GM12878 (cell line): ENCODE measurements around the gene EDN3. TPM values are rescaled to one million over a fixed set of nuclear protein-coding genes. Genes with fewer than 3 reads are reported as not detected.

Experiments
- ATAC-seq: fragments of 200-7000 bp; cut with Tn5 transposase; 3 replicates; pipeline ENCODE4 v1.9.1; 2020; ENCODE audit warnings: mild to moderate bottlenecking, moderate library complexity
- BruUV-seq: library from RNA; stranded (reverse); fragments of 400-500 nt; replicated peaks from 2 replicates; lab custom pipeline; 2021; lab: Mats Ljungman, UMichigan
- CTCF ChIA-PET: fragments of 300-600 bp; sonication (Branson Sonifier 250); formaldehyde crosslinking; extraction: SDS; loops from one replicate; lab custom pipeline; 2021; ENCODE audit warnings: inconsistent platforms; lab: Yijun Ruan, JAX
- POLR2A ChIA-PET: fragments of 350-600 bp; formaldehyde crosslinking; extraction: SDS; loops from one replicate; lab custom pipeline; 2021; ENCODE audit warnings: inconsistent platforms; lab: Charles Lee
- RAD21 ChIA-PET: fragments of 300-600 bp; sonication (Branson Sonifier 250); formaldehyde crosslinking; loops from one replicate; lab custom pipeline; 2023; ENCODE audit warnings: antibody characterized with exemption; ENCODE audit not compliant: unreplicated experiment; lab: Charles Lee
- SMC1A ChIA-PET: fragments of 300-600 bp; sonication (Branson Sonifier 250); formaldehyde crosslinking; loops from one replicate; lab custom pipeline; 2023; ENCODE audit not compliant: unreplicated experiment, uncharacterized antibody; lab: Charles Lee
- DNase-seq: peaks from one replicate; pipeline ENCODE4 v3.0.0-alpha.2; 2011; ENCODE audit warnings: low read depth, low spot score
- FAIRE-seq: peaks from 3 replicates; lab custom pipeline; 2011; peaks lifted over from hg19 to GRCh38; lab: Jason Lieb, UNC
- H2AFZ ChIP-seq: 2 replicates; pipeline ENCODE4 v1.6.0; 2011; ENCODE audit warnings: low read depth, low read length, control low read depth; ENCODE audit not compliant: control insufficient read depth
- H3K27ac ChIP-seq: 2 replicates; pipeline ENCODE4 v1.5.1; 2011; ENCODE audit warnings: control low read depth; ENCODE audit not compliant: control insufficient read depth, insufficient read depth
- H3K27me3 ChIP-seq, 2 experiments: replicated peaks in 1 of 2; 2 replicates each; pipeline versions ENCODE4 v1.6.0 to v1.6.1; 2011; ENCODE audit warnings: low read length in 1 of 2; ENCODE audit not compliant: control insufficient read depth in 2 of 2, insufficient read depth in 2 of 2
- H3K36me3 ChIP-seq, 2 experiments: 2 replicates each; pipeline ENCODE4 v1.5.1; 2011; ENCODE audit warnings: low read length in 1 of 2; ENCODE audit not compliant: control insufficient read depth in 2 of 2, insufficient read depth in 2 of 2
- H3K4me1 ChIP-seq: 2 replicates; pipeline ENCODE4 v1.6.1; 2011; ENCODE audit warnings: mild to moderate bottlenecking, low read length, moderate library complexity, mixed read lengths; ENCODE audit not compliant: control insufficient read depth, insufficient read depth
- H3K4me2 ChIP-seq: 2 replicates; pipeline ENCODE4 v1.6.0; 2011; ENCODE audit warnings: control low read depth; ENCODE audit not compliant: control insufficient read depth, insufficient read depth
- H3K4me3 ChIP-seq: fragments of 200-600 bp; sonication (generic); 2 replicates; pipeline ENCODE4 v1.5.1; 2016
- H3K79me2 ChIP-seq: 2 replicates; pipeline ENCODE4 v1.6.0; 2011; ENCODE audit warnings: low read length; ENCODE audit not compliant: control insufficient read depth, insufficient read depth
- H3K9ac ChIP-seq: 2 replicates; pipeline ENCODE4 v1.8.0; 2011; ENCODE audit warnings: low read length, control low read depth, mixed read lengths; ENCODE audit not compliant: control insufficient read depth, insufficient read depth
- H3K9me3 ChIP-seq: replicated peaks from 3 replicates; pipeline ENCODE4 v1.5.1; 2011; ENCODE audit warnings: mild to moderate bottlenecking, low read length; ENCODE audit not compliant: control insufficient read depth, insufficient read depth
- H4K20me1 ChIP-seq: 2 replicates; pipeline ENCODE4 v1.6.0; 2011; ENCODE audit not compliant: control insufficient read depth, insufficient read depth
- CHD4 ChIP-seq: fragments of 200-600 bp; sonication (generic); IDR thresholded peaks from 2 replicates; pipeline ENCODE4 v1.6.1; 2016; ENCODE audit warnings: mild to moderate bottlenecking
- CUX1 ChIP-seq: IDR thresholded peaks from 2 replicates; pipeline ENCODE4 v1.6.1; 2012; ENCODE audit warnings: improper control_type of control experiment, low read depth, low read length; ENCODE audit not compliant: insufficient replicate concordance
- NFYA ChIP-seq: IDR thresholded peaks from 2 replicates; pipeline ENCODE4 v1.6.1; 2011; ENCODE audit warnings: low read depth, mild to moderate bottlenecking, low read length, improper control_type of control experiment, borderline replicate concordance
- PAX5 ChIP-seq: IDR thresholded peaks from 2 replicates; pipeline ENCODE4 v1.6.1; 2011; ENCODE audit warnings: low read depth, low read length, borderline replicate concordance
- PML ChIP-seq: IDR thresholded peaks from 2 replicates; pipeline ENCODE4 v1.6.1; 2012; ENCODE audit warnings: low read length, inconsistent platforms
- RFX5 ChIP-seq: IDR thresholded peaks from 2 replicates; pipeline ENCODE4 v1.6.1; 2011; ENCODE audit warnings: low read depth, low read length, improper control_type of control experiment
- SREBF1 ChIP-seq: IDR thresholded peaks from 2 replicates; pipeline ENCODE4 v1.6.1; 2012; ENCODE audit warnings: mild to moderate bottlenecking, low read length
- WRNIP1 ChIP-seq: IDR thresholded peaks from 2 replicates; pipeline ENCODE4 v1.6.1; 2011; ENCODE audit warnings: low read depth, low read length, improper control_type of control experiment, borderline replicate concordance
- ZBED1 ChIP-seq: IDR thresholded peaks from 2 replicates; pipeline ENCODE4 v1.6.1; 2016; ENCODE audit warnings: borderline replicate concordance
- WGBS: methylation state at CpG from one replicate; pipeline ENCODE4 v1.1.6; 2016; ENCODE audit warnings: low lambda C conversion rate; ENCODE audit not compliant: insufficient replicate concordance, insufficient coverage; ENCODE audit errors: missing lambda C conversion rate; 5-methylcytosine and 5-hydroxymethylcytosine counted together
- in situ Hi-C: fragments of 300-500 bp; cut with MboI; formaldehyde crosslinking; loops from 9 replicates; pipeline ENCODE4 v1.14.3; 2018; ENCODE audit warnings: mixed read lengths
- intact Hi-C: fragments of 100-400 bp; cut with micrococcal nuclease; formaldehyde crosslinking; loops from one replicate; pipeline ENCODE4 v1.14.2; 2022; ENCODE audit not compliant: unreplicated experiment
- polyA plus RNA-seq, 11 experiments: library from polyadenylated mRNA; depleted of rRNA in 4 of 11; unstranded in 6 of 11; stranded (reverse) in 5 of 11; fragments of >200 nt; fragmentation: Nextera tagmentation in 4 of 11; fragmentation: Illumina TruSeq in 1 of 11; extraction: Ambion mirVana in 4 of 11; extraction: Trizol in 1 of 11; gene quantifications; 1 replicate in 1 of 11; 2 replicates in 10 of 11; pipeline versions ENCODE4 v1.2.1 to v1.2.3, GENCODE V29; 2011 to 2016; ENCODE audit warnings: inconsistent platforms in 2 of 11, missing spikeins in 2 of 11, low read depth in 1 of 11
- total RNA-seq, 4 experiments: library from RNA; depleted of rRNA in 3 of 4; stranded (reverse); fragments of >200 nt in 3 of 4; fragmentation: Illumina TruSeq in 1 of 4; extraction: Trizol in 1 of 4; gene quantifications; 2 replicates each; pipeline versions ENCODE4 v1.2.1 to v1.2.3, GENCODE V29; 2013 to 2021
- TF ChIP-seq, protein P1 (sequence below): fragments of 450-650 bp; IDR thresholded peaks from 2 replicates; pipeline ENCODE4 v1.6.1; 2014; ENCODE audit warnings: mild to moderate bottlenecking

EDN3 gene
- total and polyA plus RNA-seq, 10 of the 15 experiments (the other 5 are each of a cell fraction or from before 2014, with no cell fraction given): not detected

DNA sequence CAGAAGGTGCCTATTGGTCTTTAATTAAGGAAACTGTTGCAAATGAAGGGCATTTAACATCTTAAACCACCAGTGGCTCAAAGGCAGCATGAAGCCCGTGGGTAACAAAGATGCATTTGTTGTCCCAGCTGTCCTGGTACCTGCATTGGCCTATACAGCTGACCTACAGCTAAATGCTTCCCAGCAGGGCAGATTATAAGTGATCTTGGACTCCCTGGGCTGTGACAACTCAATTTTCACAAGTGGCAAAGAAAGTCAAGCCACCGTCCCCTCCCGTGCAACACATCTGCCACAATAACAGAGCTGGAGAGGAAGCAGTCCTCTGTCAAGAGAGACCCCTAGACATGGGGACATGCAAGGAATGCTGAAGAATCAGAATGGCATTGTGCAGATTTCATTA lies 31.5 kb upstream of the EDN3 start (continued):
- TF ChIP-seq, protein P1, sequence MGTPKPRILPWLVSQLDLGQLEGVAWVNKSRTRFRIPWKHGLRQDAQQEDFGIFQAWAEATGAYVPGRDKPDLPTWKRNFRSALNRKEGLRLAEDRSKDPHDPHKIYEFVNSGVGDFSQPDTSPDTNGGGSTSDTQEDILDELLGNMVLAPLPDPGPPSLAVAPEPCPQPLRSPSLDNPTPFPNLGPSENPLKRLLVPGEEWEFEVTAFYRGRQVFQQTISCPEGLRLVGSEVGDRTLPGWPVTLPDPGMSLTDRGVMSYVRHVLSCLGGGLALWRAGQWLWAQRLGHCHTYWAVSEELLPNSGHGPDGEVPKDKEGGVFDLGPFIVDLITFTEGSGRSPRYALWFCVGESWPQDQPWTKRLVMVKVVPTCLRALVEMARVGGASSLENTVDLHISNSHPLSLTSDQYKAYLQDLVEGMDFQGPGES: no peak
- TF ChIP-seq SREBF1: no peak

- no peaks in the 10 kb centered on the region for H4K20me1 ChIP-seq
These were observed 30.9 kb upstream of the EDN3 start for GRCh38 chr20:59269411-59270025.

GRCh38 chr20:59270380-59270779 lies 30.0 kb upstream of the EDN3 start:
- no peak overlapping the region for H2AFZ ChIP-seq
- no peak overlapping the region for H3K27ac ChIP-seq
- no TSS peak for BruUV-seq
- H3K36me3 ChIP-seq: no peaks in the 10 kb centered on the region
- no peaks in the 10 kb centered on the region for H4K20me1 ChIP-seq
- no peak overlapping the region for H3K4me3 ChIP-seq
- ATAC-seq (no peak), DNase-seq (no peak), FAIRE-seq (no peak)
- intact Hi-C loops: no loop called here
- 51% methylated on average over 3 of the region's 3 CpGs for WGBS
- CTCF ChIA-PET: no interaction called here
- SMC1A ChIA-PET: interaction anchor here (0.6 kb wide), 1 partner anchor 181 kb away, joined by 3 read pairs; no protein-coding TSS in a partner anchor
- in situ Hi-C loops: no loop called here
- peaks cover 3 to 4% of the 10 kb centered on the region in 2 experiments; a peak in 2 of 4 replicates for H3K27me3 ChIP-seq
- no peaks in the 10 kb centered on the region for H3K4me1 ChIP-seq
- no peak overlapping the region for H3K9ac ChIP-seq
- no peaks in the 10 kb centered on the region for H3K9me3 ChIP-seq
- no peaks in the 10 kb centered on the region for H3K79me2 ChIP-seq
- POLR2A ChIA-PET: no interaction called here
- no peak overlapping the region for H3K4me2 ChIP-seq
- RAD21 ChIA-PET: no interaction called here
- TF ChIP-seq CHD4 (no peak), NFYA (no peak), ZBED1 (no peak), CUX1 (no peak), PML (no peak), RFX5 (no peak)

More at GRCh38 chr20:59269411-59270025, 30.9 kb upstream of the EDN3 start:
- DNase-seq: no peak
- Histone ChIP-seq H3K27ac (no peak overlapping the region), H3K79me2 (no peaks in the 10 kb centered on the region), H3K27me3 (peaks cover 3 to 4% of the 10 kb centered on the region in 2 experiments; a peak in 2 of 4 replicates), H3K4me1 (no peaks in the 10 kb centered on the region), H3K9me3 (no peaks in the 10 kb centered on the region)
- ChIA-PET SMC1A (interaction anchor here (0.7 kb wide), 1 partner anchor 320 kb away, joined by 3 read pairs; no protein-coding TSS in a partner anchor), CTCF (no interaction called here)
- no peak for FAIRE-seq
- ATAC-seq: no peak
- peak; percentile 44; the same call in 1 of the 2 replicates for TF ChIP-seq PAX5
- no peak for TF ChIP-seq WRNIP1
- TF ChIP-seq, all 136 proteins: peak for 1
- RAD21 ChIA-PET: no interaction called here
- no peak overlapping the region for H3K4me2 ChIP-seq
- no peak overlapping the region for H2AFZ ChIP-seq
- no peaks in the 10 kb centered on the region for H3K36me3 ChIP-seq
- intact Hi-C loops: no loop called here
- H3K4me3 ChIP-seq: no peak overlapping the region
- no TSS peak for BruUV-seq
- in situ Hi-C loops: no loop called here
- WGBS: 3% methylated on average over 4 of the region's 4 CpGs
- POLR2A ChIA-PET: no interaction called here
- no peak overlapping the region for H3K9ac ChIP-seq
